Activated CD8-positive, alpha-beta memory T cell treated with anti-CD3 and anti-CD28 coated beads, Interleukin-2, amount 50 U/mL, for 4 hours (primary cell): ENCODE results near the gene EHBP1.

Source experiments
- DNase-seq: peaks from one replicate; pipeline ENCODE4 v3.0.0-alpha.2; 2020

Gene EHBP1

DNA sequence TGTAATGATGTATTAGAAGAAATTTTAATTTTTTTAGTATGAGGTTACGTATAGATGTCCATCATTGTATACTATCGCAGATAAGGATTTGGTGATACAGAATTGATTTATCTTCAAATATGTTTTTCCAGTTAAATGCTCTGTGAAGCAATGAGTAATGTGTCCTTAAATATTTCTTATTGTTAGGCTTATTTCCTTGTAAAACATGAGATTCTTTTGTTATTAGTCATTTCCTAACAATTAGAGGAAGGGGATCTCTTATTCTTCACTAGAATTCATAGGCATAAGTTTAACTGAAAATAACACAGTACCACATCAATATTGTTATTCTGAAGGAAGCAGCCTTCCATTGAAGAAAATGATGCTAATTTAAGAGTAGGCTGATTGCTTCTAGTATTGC lies 329.7 kb downstream of the EHBP1 start:
- DNase-seq = no peak

DNA sequence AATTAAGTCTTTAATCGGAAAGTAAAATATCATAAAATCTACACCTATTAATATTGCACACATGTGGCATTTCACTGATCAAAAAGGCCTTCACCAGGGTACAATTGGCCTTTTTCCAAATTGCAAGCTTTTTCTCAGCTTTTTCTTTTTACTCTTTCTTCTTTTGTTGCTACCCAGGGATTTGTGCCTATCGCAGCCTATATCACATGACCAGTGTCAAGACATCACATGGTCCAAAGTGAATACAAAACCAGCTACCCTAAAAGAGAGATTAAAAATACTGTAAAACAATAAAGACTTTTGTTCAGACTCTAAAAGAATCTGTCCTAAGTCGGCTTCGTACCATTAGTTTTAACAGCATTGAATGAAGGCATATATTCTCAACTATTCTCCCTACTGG lies 330.1 kb downstream of the EHBP1 start:
- no peak for DNase-seq

DNA sequence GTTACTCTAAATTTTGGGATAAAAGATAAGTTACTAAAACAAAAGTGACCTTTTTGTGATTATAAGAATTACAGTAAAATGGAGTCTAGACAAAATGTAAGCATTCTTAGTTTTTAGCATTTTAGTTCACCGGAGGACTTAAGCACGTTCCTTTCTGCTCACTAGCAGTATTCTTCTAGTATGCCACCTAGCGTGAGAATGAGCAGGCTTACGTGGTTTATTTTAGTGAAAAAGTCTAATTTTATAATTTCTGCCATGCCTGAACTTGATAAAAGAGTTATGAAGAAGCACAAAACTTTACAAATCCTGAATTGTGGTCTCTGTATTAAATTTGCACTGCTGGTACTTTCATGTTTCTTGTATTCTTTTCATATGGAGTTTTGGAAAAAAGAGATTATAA lies 332.5 kb downstream of the EHBP1 start:
- no peak for DNase-seq

DNA sequence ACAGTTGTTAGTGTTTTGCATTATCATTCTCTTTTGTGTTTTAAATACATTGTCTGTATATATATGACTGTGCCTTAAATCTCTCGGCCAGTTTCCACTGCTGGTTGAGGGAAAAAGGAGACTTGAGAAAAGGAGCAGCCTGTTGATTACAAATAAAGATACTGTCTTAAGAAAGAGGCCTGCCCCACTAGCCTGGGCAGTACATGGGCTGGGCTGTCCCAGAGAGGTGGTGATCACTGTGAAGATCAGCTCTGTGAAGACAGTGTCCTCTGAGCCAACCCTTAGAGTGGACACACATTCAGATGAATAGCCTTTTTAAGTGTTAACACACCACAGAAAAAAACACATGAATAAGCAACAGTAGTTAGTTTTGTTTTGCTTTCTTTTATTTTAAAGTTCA lies 335.1 kb downstream of the EHBP1 start:
- DNase-seq = no peak

DNA sequence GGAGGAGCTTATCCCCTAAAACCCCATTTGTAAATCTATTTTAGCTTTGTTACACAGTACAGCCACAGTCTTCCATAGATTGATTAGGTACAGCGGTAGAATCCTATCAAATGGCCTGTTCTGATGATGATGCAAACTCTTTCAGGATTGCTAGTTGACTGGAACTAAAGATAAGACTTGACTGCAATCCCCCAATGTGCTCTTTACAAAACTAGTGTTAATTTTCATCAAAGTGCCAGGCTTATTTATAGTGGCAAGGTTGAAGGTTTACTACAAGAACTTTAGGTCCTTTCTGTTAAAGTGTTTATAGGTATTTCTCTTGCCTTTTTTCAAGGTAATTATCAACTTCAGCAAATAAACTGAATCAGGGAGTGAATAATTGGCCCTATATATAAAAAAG lies 336.1 kb downstream of the EHBP1 start:
- no peak for DNase-seq

DNA sequence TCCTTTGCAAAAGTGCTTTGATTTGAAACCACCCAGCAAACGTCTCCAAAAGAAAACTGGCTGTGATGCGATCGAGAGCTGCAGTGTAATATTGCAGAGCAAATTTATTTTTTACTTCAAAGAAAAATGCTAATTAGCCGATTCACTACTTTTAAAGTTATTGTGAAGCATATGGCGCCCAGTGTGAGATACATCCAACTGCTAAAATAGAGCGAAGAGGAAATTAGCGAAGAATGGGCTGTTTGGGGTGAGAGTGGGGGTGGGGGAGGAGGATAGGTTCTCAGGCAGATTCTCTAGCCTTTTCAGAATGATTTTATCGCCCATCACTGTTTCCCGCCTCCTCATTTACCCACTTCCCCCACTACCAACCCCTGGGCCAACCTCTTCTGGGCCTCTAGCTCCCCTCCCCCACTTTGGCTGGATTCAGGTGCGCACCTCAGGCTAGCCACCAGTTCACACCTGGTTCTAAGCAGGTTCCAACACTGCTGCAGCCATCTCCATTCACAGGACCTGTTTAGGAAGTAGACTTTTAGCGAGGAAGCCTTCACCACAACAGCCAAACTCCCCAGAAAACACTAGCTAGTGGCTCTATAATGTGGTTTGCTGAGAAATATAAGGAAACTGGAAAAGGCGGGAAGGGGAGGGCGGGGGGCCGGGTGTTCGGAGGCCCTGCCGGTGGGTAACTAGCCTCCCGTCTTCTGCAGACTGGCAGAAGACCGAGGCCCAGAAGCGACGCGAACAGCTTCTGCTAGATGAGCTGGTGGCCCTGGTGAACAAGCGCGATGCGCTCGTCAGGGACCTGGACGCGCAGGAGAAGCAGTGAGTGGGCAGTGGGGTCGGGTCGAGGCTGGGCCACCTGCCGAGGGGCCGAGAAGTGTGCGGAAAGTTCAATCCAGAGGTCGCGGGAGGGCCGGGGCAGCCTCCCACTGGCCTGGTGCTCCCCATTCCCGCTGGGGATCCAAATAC lies 339.1 kb downstream of the EHBP1 start:
- DNase-seq = no peak

DNA sequence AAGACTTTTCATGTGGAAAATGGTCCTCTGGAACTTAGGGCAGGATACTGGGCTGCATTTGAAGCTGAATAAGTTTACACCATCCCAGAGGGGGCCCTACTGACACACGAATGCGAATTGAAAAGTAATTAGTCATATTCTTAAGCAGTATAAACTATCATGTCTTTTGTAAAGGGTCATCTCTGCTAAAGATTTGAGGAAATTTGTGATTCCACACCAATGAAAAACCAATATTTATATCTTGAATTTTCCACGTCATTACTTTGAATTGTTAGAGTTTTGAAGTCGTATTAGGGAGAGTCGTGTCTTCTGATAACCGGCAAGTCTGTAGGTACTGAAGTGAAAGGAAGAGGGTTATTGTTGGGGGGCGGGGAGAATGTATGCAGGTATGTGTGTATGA lies 341.0 kb downstream of the EHBP1 start:
- no peak for DNase-seq

DNA sequence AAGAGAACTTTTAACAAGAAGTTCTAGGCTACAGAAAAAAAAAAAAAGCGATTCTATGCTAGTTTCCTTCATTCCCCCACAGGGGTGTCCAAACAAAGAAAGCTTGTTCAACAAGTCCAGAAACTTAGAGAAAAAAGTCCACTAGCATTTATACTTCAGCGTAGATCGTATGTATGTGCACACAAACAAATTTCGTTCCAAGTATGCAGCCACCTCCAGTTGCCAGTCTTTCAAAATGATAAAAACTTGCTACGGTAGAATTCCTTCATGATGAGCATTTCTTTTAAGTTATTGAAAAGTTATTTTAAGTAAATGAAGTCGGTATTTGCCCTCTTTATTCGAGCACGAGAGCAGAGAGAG lies 341.4 kb downstream of the EHBP1 start:
- DNase-seq = no peak

DNA sequence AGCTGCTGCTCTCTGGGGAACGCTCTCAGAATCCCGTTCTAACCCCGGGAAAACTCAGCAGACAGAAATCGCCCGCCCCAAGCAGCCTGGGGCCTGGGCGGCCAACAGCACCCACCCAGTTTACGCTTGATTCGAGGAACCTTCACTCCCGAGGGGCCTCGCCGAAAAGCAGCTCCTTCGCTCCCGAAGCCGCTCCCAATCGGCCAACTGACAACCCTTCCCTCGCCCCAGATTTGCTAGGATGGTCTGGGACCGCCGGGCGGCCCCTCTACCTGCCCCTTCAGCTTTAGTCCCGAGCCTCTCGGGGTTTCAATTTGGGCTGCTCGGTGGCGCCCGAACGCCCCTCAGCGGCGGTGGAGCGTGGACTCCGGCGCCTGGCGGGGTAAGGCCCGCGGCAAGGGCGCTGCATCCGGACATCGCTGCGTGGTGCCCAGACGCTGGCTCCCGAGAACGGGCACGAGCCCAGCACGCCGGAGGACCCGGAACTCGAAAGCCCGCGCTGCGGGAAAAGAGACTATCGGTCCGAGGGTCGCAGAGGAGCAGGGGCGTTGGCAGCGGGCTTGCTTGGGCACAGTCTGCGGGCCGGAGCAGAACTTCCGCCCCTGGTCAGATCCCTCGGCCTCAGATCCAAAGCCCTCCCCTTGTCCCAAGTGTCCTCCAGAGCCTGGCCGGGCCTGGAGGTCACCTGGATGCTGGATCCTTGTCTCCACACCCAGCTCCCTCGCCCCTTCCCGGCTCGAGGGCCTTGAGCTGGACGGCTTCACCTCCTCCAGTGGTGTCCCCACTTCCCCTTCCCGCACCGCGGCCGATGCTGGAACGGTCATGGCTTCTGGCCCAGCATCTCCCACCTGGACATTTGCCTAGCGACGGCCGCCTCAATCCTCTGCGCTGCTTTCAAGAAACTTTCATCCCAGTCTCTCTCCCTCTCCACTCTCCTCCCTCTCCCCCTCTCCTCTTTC lies 342.1 kb downstream of the EHBP1 start:
- DNase-seq = peak; percentile 15

DNA sequence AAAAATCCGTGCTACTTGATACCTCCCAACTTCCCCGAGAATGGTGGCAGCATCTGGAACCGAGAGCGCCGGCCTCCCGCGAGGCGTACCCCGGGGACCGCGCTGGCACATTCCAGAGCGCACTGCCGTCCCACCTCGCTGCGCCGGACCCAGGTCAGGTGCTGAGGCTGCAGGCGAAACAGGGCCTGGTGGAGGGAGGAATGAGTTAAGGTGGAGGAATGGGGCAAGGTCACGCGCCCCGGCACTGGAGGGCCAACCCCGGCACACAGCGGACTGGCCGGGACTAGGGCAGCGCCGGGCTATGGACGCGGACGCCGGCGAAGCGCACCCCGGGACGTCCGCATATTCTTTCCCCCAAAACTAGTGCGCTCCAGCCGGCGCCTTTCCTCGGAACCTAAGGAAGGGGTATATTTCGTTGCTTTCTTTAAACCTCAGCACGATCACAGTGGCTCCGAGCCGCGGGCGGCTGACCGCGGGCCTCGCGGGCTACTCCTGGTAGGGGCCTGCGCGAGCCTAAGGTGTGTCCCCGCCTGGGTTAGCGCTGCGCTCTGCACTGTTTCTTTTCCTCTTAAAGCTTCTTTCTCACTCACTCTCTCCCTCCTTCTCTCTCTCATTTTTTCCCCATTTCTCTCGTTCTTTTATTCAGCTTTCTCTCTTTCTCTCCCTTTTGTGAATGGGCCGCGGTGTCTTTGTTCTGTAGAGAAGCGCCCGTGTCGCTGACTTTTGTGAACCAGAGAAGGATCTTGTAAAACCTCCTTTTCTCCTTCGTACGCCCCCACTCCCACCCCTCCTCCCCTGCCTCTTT lies 343.1 kb downstream of the EHBP1 start:
- DNase-seq = no peak

DNA sequence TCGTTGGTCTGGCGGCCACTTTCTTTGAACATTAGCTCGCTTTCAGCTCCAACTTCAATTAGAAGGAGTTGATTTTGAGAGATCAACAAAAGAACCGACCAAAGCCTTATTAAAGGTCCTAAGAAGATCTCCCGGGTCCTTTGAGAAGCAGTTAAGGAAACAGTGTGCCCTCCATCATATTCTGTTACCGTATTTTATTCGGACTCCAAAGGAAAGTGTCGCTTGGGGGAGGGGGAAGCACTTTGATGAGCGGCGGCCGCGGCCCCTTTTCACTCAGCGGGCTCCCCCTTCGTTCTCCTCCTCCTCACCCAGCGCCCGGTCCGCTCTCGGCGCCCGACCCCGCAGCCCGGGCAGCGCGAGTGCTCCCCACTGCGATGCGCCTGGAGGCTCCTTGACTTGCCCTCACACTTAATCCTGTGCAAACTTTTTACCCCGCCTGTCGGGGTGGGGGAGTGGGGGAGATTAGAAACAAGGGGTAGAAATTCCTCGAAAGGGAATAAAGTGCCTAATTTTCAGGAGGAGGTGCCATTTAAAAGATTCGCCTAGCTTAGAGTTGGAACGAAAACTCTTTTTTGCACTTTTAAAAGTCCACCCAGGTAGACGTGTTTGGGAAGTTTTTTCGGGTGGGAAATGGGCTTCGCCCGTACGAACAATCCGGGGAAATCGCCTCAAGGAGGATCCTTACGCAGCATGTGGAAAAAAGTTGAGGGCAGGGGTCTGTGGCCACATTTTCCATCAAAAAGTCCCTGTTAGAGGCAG lies 343.9 kb downstream of the EHBP1 start:
- no peak for DNase-seq

DNA sequence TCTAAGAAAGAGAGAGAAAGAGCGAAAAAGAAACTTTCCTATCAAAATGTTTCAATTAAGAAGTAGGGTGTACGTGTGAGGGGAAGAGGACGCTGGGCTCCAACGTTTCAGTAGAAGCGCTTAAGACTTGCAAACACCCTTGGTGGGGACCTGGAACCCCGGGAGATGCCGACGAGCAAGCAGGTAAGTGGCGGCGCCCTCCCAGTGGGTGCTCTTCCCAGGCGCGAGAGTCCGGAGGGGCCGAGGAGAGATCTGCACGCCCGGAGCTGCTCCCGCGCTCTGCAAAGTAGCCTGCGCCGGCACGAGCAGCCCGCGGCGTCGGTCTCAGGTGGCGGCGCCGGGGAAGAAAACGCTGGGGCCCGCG lies 344.4 kb downstream of the EHBP1 start:
- no peak for DNase-seq

DNA sequence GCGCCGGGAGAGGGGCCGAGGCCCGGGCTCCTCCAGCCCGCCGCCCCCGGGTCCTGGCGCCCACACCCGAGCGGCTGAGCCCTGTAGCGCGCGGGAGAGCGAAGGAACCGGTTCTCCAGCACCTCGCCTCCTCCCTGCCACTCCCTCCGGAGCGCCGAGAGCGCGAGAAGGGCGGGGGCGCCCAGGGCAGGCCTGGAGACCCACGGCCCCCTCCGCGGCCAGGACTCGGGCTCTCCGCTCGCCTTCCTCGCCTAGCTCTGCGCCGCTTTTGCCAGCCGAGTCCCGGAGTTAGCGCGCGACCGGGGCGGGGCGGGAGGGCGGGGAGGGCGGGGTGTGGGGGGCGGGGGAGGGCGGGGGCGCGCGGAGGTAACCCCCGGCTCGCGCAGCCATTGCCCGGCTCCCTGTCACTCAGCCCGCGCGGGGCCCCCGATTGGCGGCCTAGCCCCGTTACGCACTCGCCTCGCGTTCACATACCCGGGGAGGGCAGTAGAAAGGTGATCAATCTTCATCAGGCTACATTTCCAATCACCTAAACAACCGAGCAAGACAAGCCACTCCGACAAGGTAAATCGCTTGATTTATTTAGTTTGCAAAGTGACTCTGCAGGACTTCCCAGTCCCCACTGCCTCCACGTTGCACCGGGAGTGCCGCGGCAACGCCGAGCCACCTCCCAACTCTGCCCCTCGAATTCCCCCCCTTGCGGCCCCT lies 345.0 kb downstream of the EHBP1 start, which contains the start of gene OTX1:
Gene OTX1, plus strand, starts transcription at position 497 of the 708 bp plus-strand sequence. CDS start 2,161 bp downstream, outside the sequence.
- peak; percentile 57 for DNase-seq

DNA sequence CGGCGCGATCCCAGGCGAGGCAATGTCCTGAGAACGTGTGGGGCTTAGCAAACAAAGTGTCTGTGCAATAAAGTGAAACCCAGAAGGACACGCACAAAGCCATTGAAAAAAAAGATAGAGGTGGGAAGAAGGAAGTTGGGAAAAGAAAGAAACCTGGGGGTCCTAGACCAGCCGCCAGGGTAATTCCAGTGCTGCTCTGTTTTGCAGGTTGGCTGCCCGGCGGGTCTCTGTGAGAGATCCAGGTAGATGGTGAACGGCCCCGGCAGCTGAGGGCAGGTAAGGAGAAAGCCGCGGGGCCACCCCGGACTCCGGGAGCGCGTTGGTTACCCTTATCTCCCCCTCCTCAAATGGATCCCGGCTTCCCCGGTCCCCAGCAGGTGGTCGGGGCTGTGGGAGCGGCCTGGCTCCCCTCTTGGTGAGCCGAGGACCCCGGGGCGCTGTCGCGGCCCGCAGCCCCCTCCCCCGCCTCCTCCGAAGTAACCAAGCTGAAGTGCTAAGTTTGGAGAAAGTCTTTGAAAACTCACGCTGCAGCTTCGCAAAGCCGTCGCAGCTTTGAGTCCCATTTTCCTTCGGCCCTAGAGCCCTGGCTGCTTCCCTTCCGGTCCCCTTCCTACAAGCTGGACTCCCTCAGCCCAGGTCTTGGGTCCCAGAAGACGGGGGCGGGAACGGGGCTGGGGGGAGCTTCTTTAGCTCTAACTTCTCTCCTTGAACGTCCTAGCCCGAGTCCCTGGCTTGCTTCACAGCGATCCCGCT lies 345.7 kb downstream of the EHBP1 start:
- no peak for DNase-seq

DNA sequence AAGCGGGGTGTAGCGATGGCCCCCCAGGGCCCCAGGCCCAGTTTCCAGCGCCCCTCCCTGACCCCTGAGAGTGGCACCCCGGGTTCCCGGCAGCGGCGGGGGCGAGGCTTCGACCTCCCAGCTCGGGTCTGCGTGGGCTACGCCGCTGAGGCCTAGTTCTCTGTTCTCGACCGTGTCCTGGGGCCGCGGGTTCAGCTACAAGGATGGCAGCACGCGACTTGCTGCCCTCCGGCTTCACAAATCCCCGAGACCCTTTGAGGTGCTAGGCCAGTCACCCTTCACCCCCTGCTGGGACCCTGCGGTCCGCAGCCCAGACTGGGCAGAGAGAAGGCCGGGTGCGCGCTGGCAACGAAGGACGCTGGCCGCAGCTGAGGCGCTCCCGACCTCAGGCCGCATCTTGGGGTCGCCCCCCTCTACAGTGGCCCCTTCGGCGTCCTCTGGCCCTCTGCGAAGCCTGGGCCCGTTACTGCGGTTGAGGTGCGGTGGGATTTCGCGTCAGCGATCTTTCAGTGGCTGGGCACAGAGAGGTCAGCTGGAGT lies 346.4 kb downstream of the EHBP1 start:
- no peak for DNase-seq

DNA sequence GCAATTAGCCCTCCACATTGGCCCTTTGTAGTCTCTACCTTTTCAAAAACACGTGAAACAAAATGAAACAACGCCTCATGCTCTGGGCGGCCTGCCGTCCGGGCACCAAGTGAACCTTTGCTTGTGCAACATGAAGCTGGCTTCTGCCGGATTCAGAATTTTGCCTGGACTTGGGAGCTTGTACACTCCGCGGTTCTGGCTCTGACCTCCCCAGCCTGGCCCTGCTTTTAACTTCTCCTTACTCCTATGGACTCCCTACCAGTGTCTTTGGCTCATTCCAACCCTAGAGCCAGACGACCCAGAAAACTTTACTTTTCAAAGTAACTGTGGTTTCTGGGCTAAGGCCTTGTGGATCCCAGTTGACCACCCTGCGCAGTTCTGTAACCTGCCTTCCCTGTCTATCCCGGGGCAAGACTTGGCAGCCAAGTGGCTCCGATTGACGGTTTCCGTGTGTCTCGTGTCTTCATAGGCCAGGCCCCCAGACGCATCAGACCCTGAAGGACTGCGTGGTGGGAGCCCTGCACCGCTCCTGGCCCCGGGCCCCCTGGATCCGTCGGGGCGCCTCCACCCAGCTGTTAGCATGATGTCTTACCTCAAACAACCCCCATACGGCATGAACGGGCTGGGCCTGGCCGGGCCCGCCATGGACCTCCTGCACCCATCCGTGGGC lies 347.0 kb downstream of the EHBP1 start:
- DNase-seq = no peak

DNA sequence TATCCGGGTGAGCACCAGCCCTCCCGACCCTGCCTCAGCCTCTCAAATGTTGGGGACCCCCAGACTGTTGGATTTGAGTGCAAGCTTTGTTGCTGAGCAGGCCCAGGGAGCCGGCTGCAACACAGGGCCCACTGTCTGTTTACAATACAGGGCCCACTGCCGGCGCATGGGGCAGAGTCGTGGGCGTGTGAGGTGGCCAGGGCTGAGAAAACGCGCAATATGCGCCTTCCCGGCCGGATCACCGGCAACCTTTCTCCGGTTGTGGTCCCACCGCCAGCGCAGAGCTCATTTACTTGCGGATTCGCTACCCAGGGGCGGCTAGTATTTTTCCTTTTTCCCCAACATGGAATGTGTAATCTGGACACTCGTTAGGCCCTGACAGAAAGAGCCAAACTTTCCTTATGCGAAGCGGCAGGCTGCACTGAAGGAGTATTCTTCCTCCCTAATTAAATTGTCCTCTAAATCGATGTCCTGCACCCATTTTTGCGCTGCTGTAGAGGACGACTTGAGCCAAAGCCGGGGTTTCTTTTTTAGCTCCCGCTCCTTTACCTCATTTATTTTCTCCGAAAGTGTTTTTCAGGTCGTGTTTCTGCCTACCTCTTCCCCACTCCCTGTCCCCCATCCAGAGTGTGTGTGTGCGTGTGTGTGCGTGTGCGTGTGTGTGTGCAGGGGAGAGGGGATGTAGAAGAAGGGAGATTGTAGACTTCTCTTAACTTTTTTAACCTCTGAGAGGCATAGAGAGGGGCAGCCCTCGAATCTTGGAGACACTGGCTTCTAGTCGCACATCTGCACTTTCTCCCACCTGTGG lies 347.8 kb downstream of the EHBP1 start:
- no peak for DNase-seq

DNA sequence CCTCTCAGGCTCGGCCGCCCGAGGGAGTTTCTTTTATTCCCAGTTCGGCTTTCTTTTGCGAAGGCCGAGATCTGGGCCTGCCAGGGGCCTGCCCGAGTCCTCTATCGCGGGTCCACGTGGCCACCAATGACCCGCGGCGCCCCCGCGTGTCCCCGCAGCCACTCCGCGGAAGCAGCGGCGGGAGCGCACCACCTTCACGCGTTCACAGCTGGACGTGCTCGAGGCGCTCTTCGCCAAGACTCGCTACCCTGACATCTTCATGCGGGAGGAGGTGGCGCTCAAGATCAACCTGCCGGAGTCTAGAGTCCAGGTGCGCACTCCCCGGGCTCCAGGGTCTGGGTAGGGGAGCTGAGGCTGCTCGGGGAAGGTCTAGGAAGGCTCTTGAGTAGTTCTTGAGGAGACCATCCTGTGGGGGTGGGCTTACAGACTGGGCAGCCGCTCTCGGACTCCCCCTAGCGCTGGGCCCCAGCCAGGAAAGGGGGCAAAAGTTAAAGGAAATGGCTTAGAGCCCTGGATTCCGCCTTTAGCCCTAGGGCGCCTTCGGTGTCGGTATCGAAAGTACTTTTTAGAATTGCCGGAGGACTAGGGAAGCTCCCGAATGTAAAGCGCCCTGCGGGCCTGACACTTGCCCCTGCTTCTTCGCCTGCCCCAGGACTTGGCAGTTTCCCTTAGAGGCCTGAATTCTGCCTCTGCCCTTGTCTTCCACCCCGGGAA lies 348.5 kb downstream of the EHBP1 start:
- DNase-seq = no peak
